OCI-LY7 (cell line): ENCODE results near the gene ANKRD40.

Source experiments
- EZH2phosphoT487 ChIP-seq: fragments of 200-600 bp; sonication (generic); IDR thresholded peaks from 2 replicates; pipeline ENCODE4 v1.6.1; 2018; ENCODE audit warnings: low read depth, borderline replicate concordance, mild to moderate bottlenecking, mixed run types, antibody characterized with exemption, low read length, moderate library complexity, mixed read lengths
- TF ChIP-seq, protein P1 (sequence below): fragments of 200-600 bp; sonication (generic); conservative IDR thresholded peaks from 2 replicates; pipeline ENCODE4 v1.5.1; 2014; ENCODE audit warnings: mild to moderate bottlenecking, antibody characterized with exemption, low read length, moderate library complexity, mixed read lengths

DNA sequence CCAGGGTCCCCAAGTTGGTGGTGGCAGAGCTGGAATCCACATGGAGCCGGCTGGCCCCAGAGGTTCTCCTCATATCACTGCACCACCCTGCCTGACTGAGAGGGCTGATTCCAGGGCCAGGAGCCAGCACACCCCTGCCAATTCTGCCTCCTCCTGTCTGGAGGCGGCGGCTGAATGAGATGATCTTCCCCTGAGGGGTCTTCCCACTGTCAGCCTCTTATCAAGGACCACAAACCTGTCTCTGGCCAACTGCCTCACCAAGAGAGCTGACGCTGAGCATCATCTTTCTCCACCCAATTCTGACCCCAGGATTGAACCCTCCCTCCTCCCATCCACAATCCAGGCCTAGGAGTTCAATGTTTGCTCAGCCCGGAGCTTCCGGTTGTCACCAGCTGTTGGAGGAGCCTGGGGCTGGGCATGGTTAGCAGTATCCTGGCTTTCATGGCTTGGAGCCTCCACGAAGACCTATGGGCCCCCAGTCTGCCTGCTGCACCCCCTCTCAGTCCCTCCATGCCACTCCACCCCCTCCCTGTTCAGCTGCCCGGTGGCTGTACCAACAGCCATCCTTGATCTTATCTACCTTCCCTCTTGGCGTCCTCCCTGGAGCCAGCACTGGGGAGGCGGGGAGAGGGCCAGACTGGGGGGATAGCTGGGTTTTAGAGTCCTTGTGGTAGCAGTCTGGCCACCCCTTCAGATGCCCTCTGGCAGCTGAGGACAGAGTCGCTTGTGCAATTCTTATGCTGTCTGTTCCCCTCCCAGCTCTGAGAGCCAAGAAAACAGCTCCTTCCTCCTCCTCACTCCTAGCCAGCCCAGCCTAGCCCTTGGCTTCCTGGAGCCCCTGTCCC lies 47.5 kb downstream of the ANKRD40 start:
- TF ChIP-seq, protein P1, sequence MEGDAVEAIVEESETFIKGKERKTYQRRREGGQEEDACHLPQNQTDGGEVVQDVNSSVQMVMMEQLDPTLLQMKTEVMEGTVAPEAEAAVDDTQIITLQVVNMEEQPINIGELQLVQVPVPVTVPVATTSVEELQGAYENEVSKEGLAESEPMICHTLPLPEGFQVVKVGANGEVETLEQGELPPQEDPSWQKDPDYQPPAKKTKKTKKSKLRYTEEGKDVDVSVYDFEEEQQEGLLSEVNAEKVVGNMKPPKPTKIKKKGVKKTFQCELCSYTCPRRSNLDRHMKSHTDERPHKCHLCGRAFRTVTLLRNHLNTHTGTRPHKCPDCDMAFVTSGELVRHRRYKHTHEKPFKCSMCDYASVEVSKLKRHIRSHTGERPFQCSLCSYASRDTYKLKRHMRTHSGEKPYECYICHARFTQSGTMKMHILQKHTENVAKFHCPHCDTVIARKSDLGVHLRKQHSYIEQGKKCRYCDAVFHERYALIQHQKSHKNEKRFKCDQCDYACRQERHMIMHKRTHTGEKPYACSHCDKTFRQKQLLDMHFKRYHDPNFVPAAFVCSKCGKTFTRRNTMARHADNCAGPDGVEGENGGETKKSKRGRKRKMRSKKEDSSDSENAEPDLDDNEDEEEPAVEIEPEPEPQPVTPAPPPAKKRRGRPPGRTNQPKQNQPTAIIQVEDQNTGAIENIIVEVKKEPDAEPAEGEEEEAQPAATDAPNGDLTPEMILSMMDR: no peak
- TF ChIP-seq EZH2phosphoT487: no peak
